Measurements from ENCODE around the gene MBOAT2.
"Not testable (repeated sequence)": the region's sequence is repeated elsewhere in the genome, so short reads cannot be mapped to it uniquely, and the experiment has no call there.

The MBOAT2 gene

GRCh38 chr2:8989536-8990079, 13.9 kb downstream of the MBOAT2 start:
- DNase-seq: no peak

- no peak for DNase-seq
Observed at GRCh38 chr2:8987410-8987809, 16.1 kb downstream of the MBOAT2 start.

- DNase-seq: no peak
Observed at GRCh38 chr2:8986327-8986976, 17.0 kb downstream of the MBOAT2 start.

GRCh38 chr2:8985561-8986326, 17.7 kb downstream of the MBOAT2 start:
- no peak for DNase-seq

GRCh38 chr2:8984855-8985254, 18.6 kb downstream of the MBOAT2 start:
- no peak for DNase-seq

GRCh38 chr2:8984157-8984556, 19.3 kb downstream of the MBOAT2 start:
- DNase-seq: no peak

- DNase-seq: no peak
Observed at GRCh38 chr2:8983571-8983970, 19.9 kb downstream of the MBOAT2 start.

GRCh38 chr2:8981876-8982275, 21.6 kb downstream of the MBOAT2 start:
- DNase-seq: no peak

GRCh38 chr2:8980096-8980495, 23.4 kb downstream of the MBOAT2 start:
- no peak for DNase-seq

- no peak for DNase-seq
Observed at GRCh38 chr2:8977758-8978157, 25.7 kb downstream of the MBOAT2 start.

GRCh38 chr2:8976442-8977259, 26.8 kb downstream of the MBOAT2 start:
- DNase-seq: no peak

GRCh38 chr2:8974016-8974415, 29.5 kb downstream of the MBOAT2 start:
- no peak for DNase-seq

GRCh38 chr2:8973017-8973416, 30.5 kb downstream of the MBOAT2 start:
- DNase-seq: not testable (repeated sequence)

GRCh38 chr2:8972535-8972934, 30.9 kb downstream of the MBOAT2 start:
- not testable (repeated sequence) for DNase-seq

GRCh38 chr2:8969348-8969747, 34.1 kb downstream of the MBOAT2 start:
- not testable (repeated sequence) for DNase-seq

GRCh38 chr2:8966123-8966908, 37.2 kb downstream of the MBOAT2 start:
- no peak for DNase-seq

GRCh38 chr2:8965216-8965969, 38.1 kb downstream of the MBOAT2 start:
- no peak for DNase-seq

- no peak for DNase-seq
Observed at GRCh38 chr2:8962890-8963289, 40.6 kb downstream of the MBOAT2 start.

GRCh38 chr2:8957628-8958027, 45.9 kb downstream of the MBOAT2 start:
- DNase-seq: no peak

- no peak for DNase-seq
Observed at GRCh38 chr2:8956774-8957173, 46.7 kb downstream of the MBOAT2 start.

GRCh38 chr2:8954990-8955389, 48.5 kb downstream of the MBOAT2 start:
- DNase-seq: no peak

GRCh38 chr2:8953525-8953924, 50.0 kb downstream of the MBOAT2 start:
- DNase-seq: no peak
